AG04450 (cell line): ENCODE results near the gene C1orf21. TPM values are rescaled to one million over a fixed set of nuclear protein-coding genes. Genes with fewer than 3 reads are reported as not detected.

Source experiments
- CTCF ChIA-PET: fragments of 300-600, 350-600 bp; formaldehyde crosslinking; extraction: SDS; loops from one replicate; lab custom pipeline; 2022; ENCODE audit warnings: antibody characterized with exemption, inconsistent platforms; lab: Charles Lee
- POLR2A ChIA-PET: fragments of 350-600 bp; formaldehyde crosslinking; extraction: SDS; loops from one replicate; lab custom pipeline; 2021; ENCODE audit warnings: antibody characterized with exemption, inconsistent platforms; lab: Yijun Ruan, JAX
- DNase-seq: peaks from one replicate; pipeline ENCODE4 v3.0.0-alpha.2; 2011; ENCODE audit warnings: low read depth, low spot score
- H3K27ac ChIP-seq: one replicate; pipeline ENCODE4 v1.5.1; 2012; ENCODE audit warnings: low read depth, low read length, control low read depth
- H3K27me3 ChIP-seq: one replicate; pipeline ENCODE4 v1.6.0; 2012; ENCODE audit warnings: low read length; ENCODE audit not compliant: control insufficient read depth, insufficient read depth
- H3K4me3 ChIP-seq: 2 replicates; pipeline ENCODE4 v1.5.1; 2011; ENCODE audit warnings: mild to moderate bottlenecking, low read depth, low read length, control low read depth
- H3K9me3 ChIP-seq: 2 replicates; pipeline ENCODE4 v1.5.1; 2012; ENCODE audit warnings: low read length; ENCODE audit not compliant: control insufficient read depth, insufficient read depth
- polyA plus RNA-seq: library from polyadenylated mRNA; depleted of rRNA; stranded (reverse); fragments of >200 nt; gene quantifications from 2 replicates; pipeline ENCODE4 v1.2.3, GENCODE V29; 2011
- TF ChIP-seq, protein P1 (sequence below): IDR thresholded peaks from 2 replicates; pipeline ENCODE4 v1.5.1; 2011; ENCODE audit warnings: low read depth, low read length, control low read depth, inconsistent platforms

Gene C1orf21
- polyA plus RNA-seq, 1 experiment = 29.5 TPM

DNA sequence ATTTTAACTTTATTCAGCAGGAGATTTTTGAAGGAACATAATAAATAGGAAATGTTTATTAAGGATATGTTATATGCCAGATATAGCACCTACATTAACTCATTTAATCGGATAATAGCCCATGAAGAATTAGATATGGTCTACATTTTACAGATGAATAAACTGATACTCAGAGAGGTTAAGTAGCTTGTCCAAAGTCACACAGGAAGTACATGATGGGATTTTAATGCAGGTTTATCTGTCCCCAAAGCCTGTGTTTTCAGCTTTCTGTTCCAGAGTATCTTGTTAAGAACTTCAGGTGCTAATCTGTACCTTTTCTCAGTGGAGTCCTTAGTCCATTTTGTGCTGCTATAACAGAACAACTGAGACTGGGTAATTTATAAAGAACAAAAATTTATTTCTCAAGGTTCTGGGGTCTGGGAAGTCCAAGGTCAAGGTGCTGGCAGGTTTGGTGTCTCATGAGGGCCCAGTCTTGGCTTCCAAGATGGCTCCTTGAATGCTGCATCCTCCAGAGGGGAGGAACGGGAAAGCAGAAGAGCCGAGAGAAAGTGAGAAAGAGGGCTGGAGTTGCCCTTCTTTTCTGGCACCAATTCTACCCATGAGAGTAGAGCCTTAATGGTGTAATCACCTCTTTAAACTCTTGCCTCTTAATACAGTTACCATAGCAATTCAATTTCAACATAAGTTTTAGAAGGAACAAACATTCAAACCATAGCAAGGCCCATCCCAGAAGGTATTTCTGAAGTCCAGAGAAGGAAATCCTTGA, 17.3 kb downstream of the C1orf21 start:
- TF ChIP-seq, protein P1, sequence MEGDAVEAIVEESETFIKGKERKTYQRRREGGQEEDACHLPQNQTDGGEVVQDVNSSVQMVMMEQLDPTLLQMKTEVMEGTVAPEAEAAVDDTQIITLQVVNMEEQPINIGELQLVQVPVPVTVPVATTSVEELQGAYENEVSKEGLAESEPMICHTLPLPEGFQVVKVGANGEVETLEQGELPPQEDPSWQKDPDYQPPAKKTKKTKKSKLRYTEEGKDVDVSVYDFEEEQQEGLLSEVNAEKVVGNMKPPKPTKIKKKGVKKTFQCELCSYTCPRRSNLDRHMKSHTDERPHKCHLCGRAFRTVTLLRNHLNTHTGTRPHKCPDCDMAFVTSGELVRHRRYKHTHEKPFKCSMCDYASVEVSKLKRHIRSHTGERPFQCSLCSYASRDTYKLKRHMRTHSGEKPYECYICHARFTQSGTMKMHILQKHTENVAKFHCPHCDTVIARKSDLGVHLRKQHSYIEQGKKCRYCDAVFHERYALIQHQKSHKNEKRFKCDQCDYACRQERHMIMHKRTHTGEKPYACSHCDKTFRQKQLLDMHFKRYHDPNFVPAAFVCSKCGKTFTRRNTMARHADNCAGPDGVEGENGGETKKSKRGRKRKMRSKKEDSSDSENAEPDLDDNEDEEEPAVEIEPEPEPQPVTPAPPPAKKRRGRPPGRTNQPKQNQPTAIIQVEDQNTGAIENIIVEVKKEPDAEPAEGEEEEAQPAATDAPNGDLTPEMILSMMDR = no peak
- DNase-seq = no peak
- CTCF ChIA-PET = no interaction called here
- Histone ChIP-seq H3K9me3 (no peaks in the 10 kb centered on the region), H3K4me3 (no peak overlapping the region), H3K27ac (no peak overlapping the region), H3K27me3 (no peaks in the 10 kb centered on the region)
- POLR2A ChIA-PET = no interaction called here

DNA sequence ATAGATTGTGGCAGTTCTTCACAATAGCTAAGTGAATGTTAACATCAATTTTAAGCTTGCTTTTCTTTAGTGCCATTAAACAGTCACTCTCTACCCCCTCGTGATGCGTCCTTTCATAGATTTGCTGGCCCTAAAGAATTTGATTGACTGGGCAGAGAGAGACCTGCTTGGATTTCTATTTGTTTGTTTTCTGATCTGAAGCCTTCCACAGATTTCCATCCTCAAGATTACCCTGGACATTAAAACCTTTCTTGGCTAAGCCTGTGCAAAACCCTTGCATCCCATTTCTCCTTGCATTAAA, 17.8 kb downstream of the C1orf21 start:
- Histone ChIP-seq H3K27ac (no peak overlapping the region), H3K4me3 (no peak overlapping the region), H3K9me3 (no peaks in the 10 kb centered on the region), H3K27me3 (no peaks in the 10 kb centered on the region)
- no peak for DNase-seq
- ChIA-PET CTCF (no interaction called here), POLR2A (no interaction called here)
- TF ChIP-seq, protein P1 = no peak

GRCh38 chr1:184405094-184405800, 18.4 kb downstream of the C1orf21 start:
- DNase-seq = no peak
- Histone ChIP-seq H3K27me3 (no peaks in the 10 kb centered on the region), H3K27ac (no peak overlapping the region), H3K9me3 (no peaks in the 10 kb centered on the region), H3K4me3 (no peak overlapping the region)
- ChIA-PET CTCF (no interaction called here), POLR2A (no interaction called here)
- TF ChIP-seq, protein P1 = no peak

GRCh38 chr1:184405801-184406142, 18.9 kb downstream of the C1orf21 start:
- Histone ChIP-seq H3K4me3 (no peak overlapping the region), H3K27me3 (no peaks in the 10 kb centered on the region), H3K27ac (no peak overlapping the region), H3K9me3 (no peaks in the 10 kb centered on the region)
- TF ChIP-seq, protein P1 = no peak
- ChIA-PET POLR2A (no interaction called here), CTCF (no interaction called here)
- no peak for DNase-seq

- Histone ChIP-seq H3K4me3 (no peak overlapping the region), H3K27ac (no peak overlapping the region), H3K27me3 (no peaks in the 10 kb centered on the region), H3K9me3 (no peaks in the 10 kb centered on the region)
- CTCF ChIA-PET = interaction anchor here (1.0 kb wide), 1 partner anchor 722 kb away, joined by 3 read pairs; no protein-coding TSS in a partner anchor
- POLR2A ChIA-PET = no interaction called here
- no peak for DNase-seq
- TF ChIP-seq, protein P1 = no peak
Observed at GRCh38 chr1:184406479-184406878, 19.6 kb downstream of the C1orf21 start.
